ENCODE results near the gene ZNF793.

Gene ZNF793

DNA sequence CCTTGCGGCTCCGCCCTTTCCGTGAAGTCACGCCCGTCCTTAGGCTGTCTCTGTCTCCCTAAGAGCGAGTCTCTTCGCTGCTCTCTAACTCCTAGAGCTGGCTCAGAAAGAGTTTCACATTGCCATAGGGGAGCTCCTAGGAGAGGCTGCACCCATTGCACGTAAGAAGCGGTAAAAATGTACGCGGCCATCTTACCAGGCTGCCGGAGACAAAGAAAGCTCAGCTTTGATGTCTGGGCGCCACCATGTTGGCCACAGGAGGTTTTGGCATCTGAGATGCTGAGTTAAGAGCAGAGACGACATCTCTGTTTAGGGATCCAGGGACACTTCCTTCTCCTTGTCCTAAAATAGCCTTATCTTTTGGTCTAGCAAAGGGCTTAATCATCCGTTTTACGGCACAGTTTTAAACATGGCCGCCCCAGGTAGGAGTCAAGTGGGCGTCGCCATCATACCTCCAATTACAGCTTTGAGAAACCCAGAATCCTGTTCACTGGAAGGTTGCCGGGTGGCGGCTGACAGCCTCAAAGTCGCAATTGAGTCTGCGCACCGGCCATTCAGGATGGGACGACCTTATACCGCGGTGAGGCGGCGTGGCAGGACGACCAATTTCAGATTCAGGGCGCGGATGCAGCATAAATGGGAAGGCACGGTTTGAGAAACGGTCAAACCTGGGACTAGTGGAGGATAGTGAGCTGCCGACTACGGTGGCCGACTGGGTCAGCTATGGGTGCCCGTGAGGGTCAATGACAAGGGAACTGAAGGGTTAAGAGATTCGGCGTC is at the start of gene ZNF793:
ZNF793 (plus strand) TSS at position 553 of the 780 bp plus-strand sequence. CDS start 16,501 bp downstream, outside the sequence.
- DNase-seq: peak; percentile 80 to 86

DNA sequence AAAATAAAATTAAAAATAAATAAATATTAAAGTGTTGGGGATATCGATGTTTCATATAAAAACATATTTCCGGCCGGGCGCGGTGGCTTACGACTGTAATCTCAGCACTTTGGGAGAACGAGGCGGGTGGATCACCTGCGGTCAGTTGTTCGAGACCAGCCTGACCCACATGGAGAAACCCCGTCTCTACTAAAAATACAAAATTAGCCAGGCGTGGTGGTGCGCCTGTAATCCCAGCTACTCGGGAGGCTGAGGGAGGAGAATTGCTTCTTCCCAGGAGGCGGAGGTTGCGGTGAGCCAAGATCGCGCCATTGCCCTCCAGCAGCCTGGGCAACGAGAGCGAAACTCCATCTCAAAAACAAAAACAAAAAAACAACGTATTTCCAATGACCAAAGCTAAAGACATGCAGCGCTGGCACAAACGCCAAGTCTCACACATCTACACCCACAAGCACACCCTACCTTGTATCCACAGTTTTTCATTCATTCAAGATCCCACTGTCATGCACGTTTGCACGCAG is 40.4 kb upstream of the ZNF793 start:
- no peak for DNase-seq

DNA sequence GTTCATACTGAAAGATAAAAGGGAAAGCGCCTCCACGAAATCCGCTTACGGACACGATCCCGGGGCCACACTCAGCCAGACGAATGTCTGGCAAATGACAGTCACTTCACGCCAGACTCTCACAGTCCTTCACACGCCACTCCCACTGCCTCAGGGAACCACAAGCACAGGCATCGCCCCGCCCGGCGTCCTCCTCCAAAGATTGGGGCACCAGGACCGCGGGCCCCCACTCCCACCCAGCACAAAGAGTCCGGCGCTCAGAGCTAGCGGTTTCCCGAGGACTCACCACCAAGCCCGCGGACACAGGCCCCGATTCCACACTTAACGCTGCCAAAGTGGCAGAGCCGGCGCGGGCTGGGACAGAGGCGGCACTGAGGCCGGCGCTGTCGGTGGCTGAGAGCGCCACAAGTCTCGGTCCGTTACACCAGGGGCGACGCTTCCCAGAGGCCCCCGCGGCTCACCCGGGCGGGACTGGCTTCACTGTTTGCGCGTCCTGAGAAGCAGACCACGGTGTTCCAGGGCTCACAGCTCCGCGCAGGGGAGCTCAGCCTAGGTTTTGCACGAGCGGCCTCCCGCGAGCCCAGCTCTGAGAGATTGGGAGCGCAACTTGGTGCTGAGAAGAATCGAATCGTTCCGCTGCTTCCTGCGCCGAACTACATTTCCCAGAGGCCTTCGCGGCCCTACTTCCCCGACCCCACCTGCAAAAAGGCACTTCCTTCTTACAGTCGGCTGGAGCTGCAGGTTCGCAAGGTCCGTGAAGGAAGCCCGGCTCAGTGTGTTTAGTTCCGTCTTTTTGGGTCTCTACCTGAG is 39.7 kb upstream of the ZNF793 start, which contains the start of gene ZNF569:
ZNF569 (minus strand) TSS at position 647 of the 810 bp plus-strand sequence. CDS start 22,523 bp downstream, outside the sequence.
- peak; percentile 93 to 94 for DNase-seq

DNA sequence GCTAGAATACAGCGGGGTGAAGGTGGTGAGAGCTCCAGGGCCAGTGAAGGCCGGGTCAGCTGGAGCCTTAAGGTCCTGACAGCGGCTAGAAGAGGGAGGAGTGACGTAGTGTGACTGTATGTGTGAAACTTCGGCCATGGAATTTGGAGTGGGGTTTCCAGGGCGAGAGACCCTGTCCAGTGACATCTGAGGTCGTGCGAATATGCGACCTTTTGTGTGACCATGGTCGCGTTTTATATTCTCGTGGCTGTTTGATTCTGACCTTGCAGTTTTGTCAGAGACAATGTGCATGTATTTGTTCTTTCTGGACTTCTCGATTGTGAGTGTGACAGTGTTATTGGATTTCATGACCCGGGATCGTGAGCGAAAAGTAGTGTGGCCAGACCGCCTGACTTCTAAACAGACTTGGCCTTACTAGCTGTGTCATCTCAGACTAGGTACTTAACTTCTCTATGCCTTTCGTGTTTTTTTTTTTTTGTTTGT is 39.1 kb upstream of the ZNF793 start:
- no peak for DNase-seq

DNA sequence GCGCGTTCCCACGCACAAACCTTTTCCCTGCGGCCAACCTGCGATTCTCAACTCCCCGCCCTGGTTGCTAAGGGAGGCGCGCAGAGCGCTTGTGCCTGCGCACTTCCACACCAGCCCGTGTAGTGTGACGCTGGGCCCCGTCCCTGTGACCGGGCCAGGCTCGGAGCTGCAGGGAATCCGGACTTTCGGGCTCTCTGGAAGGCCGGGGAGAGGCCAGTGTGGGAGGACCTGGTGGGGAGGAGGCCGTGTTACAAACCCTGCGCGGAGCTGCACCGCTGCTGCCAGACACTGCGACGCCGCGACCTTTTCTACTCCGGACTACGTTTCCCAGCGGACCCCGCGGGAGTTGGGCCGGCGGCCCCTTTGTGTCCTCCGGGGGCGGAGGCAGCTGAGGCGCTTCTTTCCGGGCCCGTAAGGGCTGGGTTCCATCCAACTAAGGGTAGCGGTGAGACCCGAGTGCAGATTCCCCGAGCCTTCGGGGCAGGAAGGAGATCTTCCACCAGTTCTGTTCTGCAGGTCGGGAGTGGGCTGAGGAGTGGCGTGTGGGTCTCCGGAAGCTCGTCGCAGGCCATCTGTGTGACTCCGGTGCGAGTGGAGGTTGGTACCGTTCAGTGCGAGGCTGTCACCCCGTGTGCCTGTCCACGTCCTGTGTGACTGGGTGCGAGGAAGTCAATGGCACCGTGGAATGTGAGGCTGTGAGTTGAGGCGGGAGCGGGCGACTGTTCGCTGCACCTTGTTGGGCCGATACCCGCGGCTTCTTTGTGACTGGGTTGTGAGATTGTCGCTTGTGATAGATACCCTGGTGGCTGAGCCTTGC is 37.6 kb upstream of the ZNF793 start, which contains the start of gene ZNF570:
ZNF570 (plus strand) TSS at position 396 of the 817 bp plus-strand sequence. CDS start 999 bp downstream, outside the sequence.
- peak; percentile 91 to 93 for DNase-seq

DNA sequence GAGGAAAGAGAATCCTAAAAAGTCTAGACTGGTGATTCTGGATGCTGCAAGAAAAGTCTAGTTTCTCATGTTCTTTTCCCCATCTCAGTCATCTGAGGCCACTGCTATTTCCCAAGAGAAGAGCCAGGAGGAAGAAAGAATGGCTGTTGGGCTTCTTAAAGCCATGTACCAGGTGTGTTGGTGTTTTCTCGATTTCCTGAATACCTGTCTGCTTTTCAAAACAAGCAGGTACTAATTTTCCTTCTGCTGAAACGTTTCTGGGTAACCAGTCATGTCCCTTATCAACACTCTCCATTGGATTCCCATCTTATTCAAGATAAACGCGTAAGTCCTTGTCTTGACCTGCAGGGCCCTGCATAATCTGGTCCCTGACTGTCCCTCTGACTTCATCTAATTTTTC is 36.5 kb upstream of the ZNF793 start:
- DNase-seq: no peak

DNA sequence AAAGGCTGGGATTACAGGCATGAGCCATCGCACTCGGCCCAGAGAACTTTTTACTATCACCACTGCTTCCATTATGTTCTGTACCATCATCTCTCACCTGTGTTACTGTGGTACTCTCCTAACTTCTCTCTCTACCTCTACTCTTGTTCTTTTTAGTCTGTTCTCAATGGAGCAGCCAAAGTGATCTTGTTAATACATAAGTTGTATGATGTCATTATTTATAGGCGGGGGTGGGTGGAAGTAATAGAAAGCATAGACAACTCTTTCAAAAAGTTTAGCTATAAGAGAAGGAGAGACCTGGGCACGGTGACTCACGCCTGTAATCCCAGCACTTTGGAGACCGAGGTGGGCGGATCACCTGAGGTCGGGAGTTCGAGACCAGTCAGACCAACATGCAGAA is 34.6 kb upstream of the ZNF793 start:
- no peak for DNase-seq

DNA sequence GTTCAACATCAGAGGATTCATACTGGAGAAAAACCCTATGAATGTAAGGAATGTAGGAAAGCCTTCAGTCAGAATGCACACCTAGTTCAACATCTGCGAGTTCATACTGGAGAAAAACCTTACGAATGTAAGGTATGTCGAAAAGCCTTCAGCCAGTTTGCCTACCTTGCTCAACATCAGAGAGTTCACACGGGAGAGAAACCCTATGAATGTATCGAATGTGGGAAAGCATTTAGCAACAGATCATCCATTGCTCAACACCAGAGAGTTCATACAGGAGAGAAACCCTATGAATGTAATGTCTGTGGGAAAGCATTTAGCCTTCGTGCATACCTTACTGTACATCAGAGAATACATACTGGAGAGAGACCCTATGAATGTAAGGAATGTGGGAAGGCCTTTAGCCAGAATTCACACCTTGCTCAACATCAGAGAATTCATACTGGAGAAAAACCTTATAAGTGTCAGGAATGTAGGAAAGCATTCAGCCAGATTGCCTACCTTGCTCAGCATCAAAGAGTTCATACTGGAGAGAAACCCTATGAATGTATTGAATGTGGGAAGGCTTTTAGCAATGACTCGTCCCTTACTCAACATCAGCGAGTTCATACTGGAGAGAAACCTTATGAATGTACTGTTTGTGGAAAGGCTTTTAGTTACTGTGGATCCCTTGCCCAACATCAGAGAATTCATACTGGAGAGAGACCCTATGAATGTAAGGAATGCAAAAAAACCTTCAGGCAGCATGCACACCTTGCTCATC is 22.2 kb upstream of the ZNF793 start:
- DNase-seq: no peak

DNA sequence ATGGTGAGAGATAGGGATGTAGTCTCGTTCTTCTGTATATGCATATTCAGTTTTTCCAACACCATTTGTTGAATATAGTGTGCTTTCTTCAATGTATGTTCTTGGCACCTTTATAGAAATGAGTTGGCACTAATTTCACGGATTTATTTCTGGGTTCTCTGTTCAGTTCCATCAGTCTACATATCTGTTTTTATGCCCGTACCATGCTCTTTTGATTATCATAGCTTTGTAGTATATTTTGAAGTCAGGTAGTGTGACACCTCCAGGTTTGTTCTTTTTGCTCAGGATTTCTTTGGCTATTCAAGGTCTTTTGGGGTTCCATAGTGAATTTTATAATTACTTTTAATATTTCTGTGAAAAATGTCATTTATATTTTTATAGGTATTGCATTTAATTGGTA is 14.5 kb upstream of the ZNF793 start:
- no peak for DNase-seq

DNA sequence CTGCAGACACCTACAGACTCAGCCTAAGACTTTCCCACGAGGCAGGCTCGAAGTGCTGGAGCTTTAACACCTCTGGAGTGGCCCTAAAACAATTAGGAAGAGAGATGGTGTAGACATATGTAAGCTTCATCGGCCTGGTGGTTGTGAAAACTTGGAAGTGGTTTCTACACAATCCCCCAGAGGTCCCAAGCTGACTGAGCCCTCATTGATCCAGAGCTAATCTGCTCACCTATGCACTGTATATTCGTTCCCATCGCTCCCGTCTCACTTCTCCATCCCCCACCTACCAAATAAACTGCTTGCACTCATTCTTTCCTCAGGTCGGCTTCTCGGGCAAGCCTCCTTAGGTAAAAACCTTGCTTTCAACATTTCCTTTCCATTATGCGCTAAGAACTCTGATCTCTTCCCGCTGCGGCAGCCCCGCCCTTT is 767 bp upstream of the ZNF793 start:
- peak in 1 of 2 experiments; percentile 49 for DNase-seq

DNA sequence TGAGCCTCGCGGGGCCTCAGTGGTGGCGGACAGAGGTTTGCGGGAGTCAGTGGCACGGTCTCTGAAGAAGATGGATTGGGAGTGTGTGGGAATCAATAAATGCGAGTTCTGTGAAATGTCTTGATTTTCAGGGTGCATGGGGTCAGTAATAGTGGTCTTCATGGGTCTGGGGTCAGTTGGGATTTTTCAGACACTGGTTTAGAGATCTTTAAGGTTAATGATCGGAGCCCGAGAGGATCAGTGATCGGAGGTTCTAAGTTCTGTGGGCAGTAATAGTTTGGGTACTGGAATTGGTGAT is 377 bp downstream of the ZNF793 start:
- DNase-seq: no peak

DNA sequence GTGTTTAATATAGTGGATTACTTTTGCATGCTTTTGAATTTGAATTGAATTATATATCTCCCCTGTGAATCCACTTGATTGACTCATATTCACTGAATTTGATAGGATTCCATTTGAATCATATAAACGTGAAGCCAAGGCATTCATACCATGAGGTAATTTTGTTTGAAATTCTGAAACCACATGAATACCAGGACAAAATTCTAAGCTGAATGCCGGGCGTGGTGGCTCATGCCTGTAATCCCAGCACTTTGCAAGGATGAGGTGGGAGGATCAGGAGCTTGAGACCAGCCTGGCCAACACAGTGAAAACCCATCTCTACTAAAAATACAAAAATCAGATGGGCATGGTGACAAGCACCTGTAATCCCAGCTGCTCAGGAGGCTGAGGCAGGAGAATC is 4.4 kb downstream of the ZNF793 start:
- no peak for DNase-seq

DNA sequence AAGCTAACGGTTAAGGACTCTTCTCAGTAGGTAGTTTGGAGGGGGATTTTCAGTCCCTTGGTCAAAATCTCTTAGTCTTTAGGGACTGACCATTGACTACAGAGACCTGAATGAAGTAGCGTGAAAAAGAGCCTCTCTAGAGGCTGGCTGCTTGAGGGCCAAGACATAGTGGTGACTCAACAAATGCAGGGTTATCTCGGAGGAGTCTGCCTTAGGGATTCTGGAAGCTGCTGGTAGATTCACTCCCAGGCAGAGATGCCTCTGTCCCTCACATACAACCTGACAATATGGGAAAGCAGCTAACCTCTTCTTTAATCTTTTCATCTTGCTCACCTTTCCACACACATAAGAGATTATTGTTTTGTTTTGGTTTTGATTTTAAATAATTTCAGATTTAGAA is 5.1 kb downstream of the ZNF793 start:
- DNase-seq: no peak

DNA sequence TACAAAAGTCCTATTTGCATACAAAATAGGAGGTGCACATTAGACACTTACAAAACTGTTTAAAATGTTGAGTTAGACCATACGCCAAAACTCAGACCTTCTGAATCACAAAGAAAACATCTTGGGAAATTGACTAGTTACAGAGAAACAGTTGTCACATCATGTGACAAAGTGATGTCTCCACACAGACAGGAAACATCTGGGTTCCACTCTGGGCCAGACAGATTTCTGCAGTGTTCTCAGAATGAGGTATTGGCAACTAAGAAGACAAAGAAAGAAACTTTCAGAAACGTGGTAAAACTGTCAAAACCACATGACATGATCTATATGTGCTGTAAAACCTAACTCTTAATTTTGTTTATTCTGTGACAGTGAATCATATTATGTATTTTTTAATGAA is 6.7 kb downstream of the ZNF793 start:
- no peak for DNase-seq

DNA sequence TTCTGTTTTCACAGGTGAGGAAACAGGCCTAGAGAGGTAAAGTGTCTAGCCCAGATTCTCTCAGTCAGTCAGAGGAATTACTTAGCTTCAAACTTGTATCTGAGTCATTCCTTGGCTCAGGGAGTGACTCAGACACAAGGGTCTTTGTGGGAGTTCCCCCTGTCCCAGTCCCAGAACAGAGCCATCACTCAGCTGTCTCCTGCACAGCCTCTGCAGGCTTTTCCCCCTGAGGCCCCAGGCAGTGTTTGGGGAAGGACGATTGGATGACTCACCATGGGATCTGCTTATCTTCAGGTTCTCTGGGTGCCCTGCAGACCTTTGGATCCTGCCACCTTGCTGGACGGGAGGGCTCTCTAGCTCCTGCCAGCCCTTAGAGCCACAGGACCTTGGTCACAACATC is 13.2 kb downstream of the ZNF793 start:
- no peak for DNase-seq

DNA sequence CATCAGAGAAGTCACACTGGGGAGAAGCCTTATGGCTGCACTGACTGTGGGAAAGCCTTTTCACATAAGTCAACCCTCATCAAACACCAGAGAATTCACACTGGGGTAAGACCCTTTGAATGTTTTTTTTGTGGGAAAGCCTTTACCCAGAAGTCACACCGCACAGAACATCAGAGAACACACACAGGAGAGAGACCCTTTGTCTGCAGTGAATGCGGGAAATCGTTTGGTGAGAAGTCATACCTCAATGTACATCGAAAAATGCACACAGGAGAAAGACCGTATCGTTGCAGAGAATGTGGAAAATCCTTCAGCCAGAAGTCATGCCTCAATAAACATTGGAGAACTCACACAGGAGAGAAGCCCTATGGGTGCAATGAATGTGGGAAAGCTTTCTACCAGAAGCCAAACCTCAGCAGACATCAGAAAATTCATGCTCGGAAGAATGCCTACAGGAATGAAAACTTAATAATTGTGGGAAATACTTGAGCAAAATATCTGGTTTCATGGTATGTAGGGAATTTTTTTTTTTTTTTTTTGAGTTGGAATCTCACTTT is 30.7 kb downstream of the ZNF793 start:
- no peak for DNase-seq

DNA sequence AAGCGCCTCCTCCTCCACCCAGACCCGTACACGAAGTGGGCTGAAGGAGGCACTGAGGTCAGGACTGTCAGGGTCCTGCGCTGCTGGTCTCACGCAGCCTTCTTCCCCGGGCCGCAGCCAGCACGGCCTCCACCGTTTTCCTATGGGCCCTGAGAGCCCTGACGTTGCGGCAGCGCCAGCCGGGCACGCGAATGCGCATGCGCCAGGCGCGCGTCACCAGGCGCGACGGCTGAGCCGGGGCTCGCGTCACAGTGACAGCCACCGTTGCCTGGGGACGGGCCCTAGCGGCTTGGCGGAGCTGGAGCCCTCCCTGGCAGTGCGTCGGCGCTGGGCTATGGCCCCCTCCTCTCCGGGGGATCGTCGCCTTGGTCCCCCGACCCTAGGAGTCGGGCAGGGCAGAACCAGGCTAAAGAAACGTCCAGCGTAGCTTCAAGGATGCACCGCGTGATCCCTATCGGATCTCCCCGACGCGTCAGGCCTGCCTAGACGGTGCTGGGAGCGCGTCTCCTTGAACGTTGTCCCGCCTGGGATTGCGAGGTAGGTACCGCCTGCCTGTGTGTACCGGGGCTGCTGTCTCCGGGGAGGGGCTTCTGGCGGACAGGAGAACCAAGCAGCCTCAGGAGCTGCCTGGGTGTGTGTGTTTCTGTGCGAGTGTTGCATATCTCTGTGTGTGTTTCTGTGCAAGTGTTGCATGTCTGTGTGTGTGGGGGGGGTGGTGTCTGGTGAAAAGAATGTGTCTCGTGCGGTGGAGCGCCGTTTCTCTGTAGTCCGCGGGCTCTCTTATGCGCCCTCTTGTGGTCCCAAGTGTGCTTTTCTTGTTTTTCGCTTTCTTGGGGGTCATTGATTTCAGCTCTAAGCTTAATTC is 44.6 kb downstream of the ZNF793 start:
- DNase-seq: no peak

DNA sequence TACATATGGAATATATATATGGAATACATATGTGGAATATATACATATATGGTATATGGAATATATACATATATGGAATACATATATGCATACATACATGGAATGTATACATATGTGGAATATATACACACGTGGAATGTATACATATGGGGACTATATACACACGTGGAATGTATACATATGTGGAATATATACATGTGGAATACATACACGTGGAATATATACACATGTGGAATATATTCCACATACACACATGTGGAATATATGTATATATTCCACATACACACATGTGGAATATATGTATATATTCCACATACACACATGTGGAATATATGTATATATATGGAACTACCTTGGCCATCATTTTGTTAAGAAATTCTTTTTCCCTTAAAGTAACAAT is 56.8 kb downstream of the ZNF793 start:
- DNase-seq: no peak

DNA sequence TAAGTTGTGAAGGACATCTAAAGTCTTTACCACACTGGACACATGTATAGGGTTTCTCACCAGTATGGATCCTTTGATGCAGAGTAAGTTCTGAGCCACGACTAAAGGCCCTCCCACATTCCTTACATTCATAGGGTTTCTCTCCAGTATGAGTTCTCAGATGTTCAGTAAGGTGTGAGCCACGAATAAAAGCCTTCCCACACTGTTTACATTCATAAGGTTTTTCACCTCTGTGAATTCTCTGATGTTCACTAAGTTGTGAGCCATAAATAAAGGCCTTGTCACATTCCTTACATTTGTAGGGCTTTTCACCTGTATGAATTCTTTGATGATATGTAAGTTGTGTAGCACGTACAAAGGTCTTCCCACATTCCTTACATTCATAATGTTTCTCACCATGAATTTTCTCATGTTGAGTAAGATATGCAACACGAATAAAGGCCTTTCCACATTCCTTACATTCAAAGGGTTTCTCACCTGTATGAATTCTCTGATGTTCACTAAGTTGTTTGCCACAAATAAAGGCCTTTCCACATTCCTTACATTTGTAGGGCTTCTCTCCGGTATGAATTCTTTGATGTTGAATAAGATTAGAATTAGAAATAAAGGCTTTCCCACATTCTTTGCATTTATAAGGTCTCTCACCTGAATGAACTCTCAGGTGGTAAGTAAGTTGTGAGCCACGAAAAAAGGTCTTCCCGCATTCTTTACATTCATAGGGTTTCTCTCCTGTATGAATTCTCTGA is 58.1 kb downstream of the ZNF793 start:
- DNase-seq: no peak

DNA sequence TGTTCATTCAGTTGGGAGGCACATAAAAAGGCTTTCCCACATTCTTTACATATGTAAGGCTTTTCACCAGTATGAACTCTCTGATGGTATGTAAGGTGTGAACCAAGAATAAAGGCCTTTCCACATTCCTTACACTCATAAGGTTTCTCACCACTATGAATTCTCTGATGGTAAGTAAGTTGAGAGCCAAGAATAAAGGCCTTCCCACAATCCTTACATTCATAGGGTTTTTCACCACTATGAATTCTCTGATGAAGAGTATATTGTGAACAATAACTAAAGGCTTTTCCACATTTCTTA is 58.6 kb downstream of the ZNF793 start:
- no peak for DNase-seq
